H1 (cell line): ENCODE data around the gene EVC2. TPM values are rescaled to one million over a fixed set of nuclear protein-coding genes. Genes with fewer than 3 reads are reported as not detected.

ENCODE experiments used
- CTCF ChIA-PET: fragments of 300-600 bp; sonication (Branson Sonifier 250); formaldehyde crosslinking; loops from one replicate; lab custom pipeline; 2021; ENCODE audit not compliant: partially characterized antibody; lab: Charles Lee
- POLR2A ChIA-PET: fragments of 300-600 bp; sonication (Branson Sonifier 250); formaldehyde crosslinking; loops from one replicate; lab custom pipeline; 2021; ENCODE audit warnings: inconsistent platforms; ENCODE audit not compliant: partially characterized antibody; lab: Charles Lee
- DNase-seq, 2 experiments: peaks; one replicate each; pipeline versions ENCODE4 v3.0.0 to v3.0.0-alpha.2; 2010 to 2022; ENCODE audit warnings: low spot score in 2 of 2, low read depth in 1 of 2, mixed read lengths in 1 of 2
- FAIRE-seq: peaks from 2 replicates; lab custom pipeline; 2011; peaks lifted over from hg19 to GRCh38; lab: Jason Lieb, UNC
- H2AFZ ChIP-seq: 2 replicates; pipeline ENCODE4 v1.8.1; 2012; ENCODE audit warnings: low read length, inconsistent platforms
- H2AK5ac ChIP-seq: 2 replicates; pipeline ENCODE4 v1.6.1; 2013; ENCODE audit warnings: low read depth, low read length
- H2BK120ac ChIP-seq: replicated peaks from 2 replicates; pipeline ENCODE3; 2013; ENCODE audit warnings: low read depth, low read length, inconsistent platforms
- H2BK12ac ChIP-seq: 2 replicates; pipeline ENCODE4 v1.6.1; 2013; ENCODE audit warnings: low read depth, low read length
- H2BK15ac ChIP-seq: 2 replicates; pipeline ENCODE4 v1.6.1; 2013; ENCODE audit warnings: low read length
- H2BK20ac ChIP-seq: 2 replicates; pipeline ENCODE4 v1.6.1; 2013; ENCODE audit warnings: low read length
- H2BK5ac ChIP-seq: 2 replicates; pipeline ENCODE4 v1.6.1; 2013; ENCODE audit warnings: low read depth, low read length
- H3K14ac ChIP-seq: 2 replicates; pipeline ENCODE4 v1.6.1; 2013; ENCODE audit warnings: inconsistent platforms; ENCODE audit not compliant: insufficient read length
- H3K18ac ChIP-seq: 2 replicates; pipeline ENCODE4 v1.6.1; 2013; ENCODE audit warnings: low read length; ENCODE audit errors: extremely low read depth
- H3K23ac ChIP-seq: 2 replicates; pipeline ENCODE4 v1.6.1; 2013; ENCODE audit warnings: inconsistent platforms; ENCODE audit not compliant: insufficient read length
- H3K23me2 ChIP-seq: 2 replicates; pipeline ENCODE4 v1.6.1; 2013; ENCODE audit warnings: low read depth, low read length
- H3K27ac ChIP-seq: 2 replicates; pipeline ENCODE4 v1.6.1; 2011; ENCODE audit warnings: low read depth, low read length, inconsistent platforms
- H3K27me3 ChIP-seq, 4 experiments: replicated peaks in 1 of 4; 1 replicate in 1 of 4; 2 replicates in 3 of 4; pipeline versions ENCODE4 v1.6.1 to v1.8.1; 2011 to 2013; ENCODE audit warnings: low read length in 3 of 4, mild to moderate bottlenecking in 3 of 4, inconsistent platforms in 2 of 4, mixed read lengths in 2 of 4, moderate library complexity in 1 of 4; ENCODE audit not compliant: control insufficient read depth in 3 of 4, insufficient read depth in 3 of 4; ENCODE audit errors: extremely low read depth in 1 of 4
- H3K36me3 ChIP-seq, 4 experiments: 2 replicates each; pipeline versions ENCODE4 v1.6.1 to v1.8.1; 2011 to 2013; ENCODE audit warnings: mild to moderate bottlenecking in 4 of 4, low read length in 3 of 4, moderate library complexity in 2 of 4, control low read depth in 1 of 4, inconsistent platforms in 1 of 4; ENCODE audit not compliant: insufficient read depth in 4 of 4, control insufficient read depth in 2 of 4
- H3K4ac ChIP-seq: replicated peaks from 2 replicates; pipeline ENCODE3; 2013; ENCODE audit warnings: low read length, low read depth, mixed read lengths, inconsistent platforms; ENCODE audit not compliant: insufficient read length
- H3K4me1 ChIP-seq, 4 experiments: replicated peaks in 1 of 4; 1 replicate in 1 of 4; 2 replicates in 3 of 4; pipeline versions ENCODE4 v1.6.1 to v1.8.1; 2011 to 2013; ENCODE audit warnings: low read length in 3 of 4, inconsistent platforms in 2 of 4, mixed read lengths in 1 of 4; ENCODE audit not compliant: insufficient read depth in 4 of 4, control insufficient read depth in 3 of 4
- H3K4me2 ChIP-seq, 2 experiments: 2 replicates each; pipeline versions ENCODE4 v1.6.1 to v1.8.1; 2011 to 2013; ENCODE audit warnings: low read depth in 2 of 2, low read length in 2 of 2, control low read depth in 1 of 2, inconsistent platforms in 1 of 2, mild to moderate bottlenecking in 1 of 2; ENCODE audit not compliant: insufficient read depth in 1 of 2
- H3K4me3 ChIP-seq, 4 experiments: fragments of 200-600, 300-600 bp in 1 of 4; sonication (generic), shearing (Covaris generic), sonication (Bioruptor Twin) in 1 of 4; 2 replicates each; pipeline versions ENCODE4 v1.5.1 to v1.8.1; 2011 to 2016; ENCODE audit warnings: low read length in 4 of 4, low read depth in 3 of 4, control low read depth in 2 of 4, inconsistent platforms in 2 of 4, mild to moderate bottlenecking in 2 of 4, mixed read lengths in 1 of 4, moderate library complexity in 1 of 4; ENCODE audit not compliant: insufficient read depth in 2 of 4; ENCODE audit errors: extremely low read depth in 1 of 4
- H3K56ac ChIP-seq: replicated peaks from 2 replicates; pipeline ENCODE3; 2013; ENCODE audit warnings: low read depth, mild to moderate bottlenecking, mixed read lengths, low read length, inconsistent platforms; ENCODE audit not compliant: insufficient read length
- H3K79me1 ChIP-seq: 2 replicates; pipeline ENCODE4 v1.6.1; 2013; ENCODE audit warnings: low read depth, low read length, control low read depth
- H3K79me2 ChIP-seq, 2 experiments: 2 replicates each; pipeline versions ENCODE4 v1.6.1 to v1.8.1; 2012 to 2013; ENCODE audit warnings: low read length in 2 of 2, mild to moderate bottlenecking in 2 of 2, inconsistent platforms in 1 of 2; ENCODE audit not compliant: insufficient read depth in 2 of 2, control insufficient read depth in 1 of 2
- H3K9ac ChIP-seq, 4 experiments: replicated peaks in 1 of 4; 1 replicate in 1 of 4; 2 replicates in 3 of 4; pipeline versions ENCODE4 v1.6.1 to v1.8.1; 2011 to 2013; ENCODE audit warnings: low read depth in 3 of 4, low read length in 3 of 4, control low read depth in 2 of 4, mild to moderate bottlenecking in 2 of 4, moderate library complexity in 2 of 4, inconsistent platforms in 1 of 4; ENCODE audit errors: extremely low read depth in 1 of 4
- H3K9me3 ChIP-seq, 2 experiments: 2 replicates each; pipeline versions ENCODE4 v1.6.1 to v1.8.1; 2012 to 2013; ENCODE audit warnings: mild to moderate bottlenecking in 2 of 2, moderate library complexity in 2 of 2, control low read depth in 1 of 2, inconsistent platforms in 1 of 2, low read depth in 1 of 2, low read length in 1 of 2, mixed read lengths in 1 of 2; ENCODE audit not compliant: insufficient read depth in 2 of 2
- H4K20me1 ChIP-seq, 2 experiments: replicated peaks in 1 of 2; 2 replicates each; pipeline versions ENCODE3 to v1.8.1; 2011 to 2013; ENCODE audit warnings: inconsistent platforms in 2 of 2, low read length in 2 of 2, mild to moderate bottlenecking in 1 of 2; ENCODE audit not compliant: insufficient read depth in 2 of 2, control insufficient read depth in 1 of 2
- H4K5ac ChIP-seq: 2 replicates; pipeline ENCODE4 v1.6.1; 2013; ENCODE audit warnings: low read length, low read depth, mixed read lengths, inconsistent platforms; ENCODE audit not compliant: insufficient read length
- H4K8ac ChIP-seq: 2 replicates; pipeline ENCODE4 v1.8.0; 2013; ENCODE audit warnings: mild to moderate bottlenecking, moderate library complexity, low read length, inconsistent platforms; ENCODE audit not compliant: insufficient read depth; ENCODE audit errors: extremely low read depth
- H4K91ac ChIP-seq: replicated peaks from 2 replicates; pipeline ENCODE3; 2013; ENCODE audit warnings: low read length, mixed read lengths, inconsistent platforms; ENCODE audit not compliant: insufficient read length
- BCL11A ChIP-seq, 2 experiments: IDR thresholded peaks; one replicate each; pipeline ENCODE4 v1.6.1; 2011; ENCODE audit warnings: low read depth in 2 of 2, low read length in 2 of 2, mild to moderate bottlenecking in 2 of 2
- BRCA1 ChIP-seq: IDR thresholded peaks from 2 replicates; pipeline ENCODE4 v1.6.1; 2012; ENCODE audit warnings: low read depth, low read length, improper control_type of control experiment
- CBX5 ChIP-seq: fragments of 300-800, 300-1000 bp; sonication (generic); IDR thresholded peaks from 2 replicates; pipeline ENCODE4 v1.7.1; 2016; ENCODE audit warnings: antibody characterized with exemption, low read length, low read depth
- CHD1 ChIP-seq: IDR thresholded peaks from 2 replicates; pipeline ENCODE4 v1.6.1; 2012; ENCODE audit warnings: low read depth, low read length, improper control_type of control experiment
- CTCF ChIP-seq, 3 experiments: IDR thresholded peaks; 1 replicate in 2 of 3; 2 replicates in 1 of 3; pipeline versions ENCODE4 v1.5.1 to v1.6.1; 2011; ENCODE audit warnings: low read length in 3 of 3, mild to moderate bottlenecking in 3 of 3, inconsistent platforms in 2 of 3, low read depth in 1 of 3, moderate library complexity in 1 of 3; ENCODE audit not compliant: insufficient read depth in 1 of 3; ENCODE audit errors: control extremely low read depth in 1 of 3
- E2F6 ChIP-seq: IDR thresholded peaks from 2 replicates; pipeline ENCODE4 v1.6.1; 2012; ENCODE audit warnings: inconsistent platforms
- JUND ChIP-seq: IDR thresholded peaks from 2 replicates; pipeline ENCODE4 v1.6.1; 2011; ENCODE audit warnings: mild to moderate bottlenecking, improper control_type of control experiment, low read length
- POU5F1 ChIP-seq: IDR thresholded peaks from 2 replicates; pipeline ENCODE4 v1.6.1; 2011; ENCODE audit warnings: low read depth, mild to moderate bottlenecking, low read length, moderate library complexity
- SAP30 ChIP-seq: fragments of 300-600 bp; sonication (generic); IDR thresholded peaks from 2 replicates; pipeline ENCODE4 v1.7.1; 2012; ENCODE audit warnings: low read length, moderate library complexity, mild to moderate bottlenecking, inconsistent platforms; ENCODE audit not compliant: insufficient read depth, insufficient replicate concordance
- SIX5 ChIP-seq: IDR thresholded peaks from 2 replicates; pipeline ENCODE4 v1.6.1; 2011; ENCODE audit warnings: mild to moderate bottlenecking, low read depth, low read length
- SRF ChIP-seq: IDR thresholded peaks from 2 replicates; pipeline ENCODE4 v1.6.1; 2011; ENCODE audit warnings: mild to moderate bottlenecking, low read depth, low read length, moderate library complexity
- WGBS, 2 experiments: shearing (Covaris generic) in 1 of 2; methylation state at CpG; one replicate each; pipeline versions ENCODE4 v1.1.6 to v1.1.7; 2013 to 2015; ENCODE audit warnings: low lambda C conversion rate in 2 of 2, mixed read lengths in 2 of 2, inconsistent platforms in 1 of 2, low coverage in 1 of 2, missing lambda C conversion rate in 1 of 2; ENCODE audit not compliant: insufficient replicate concordance in 2 of 2, insufficient coverage in 1 of 2, insufficient read length in 1 of 2; ENCODE audit errors: extremely low coverage in 1 of 2, missing lambda C conversion rate in 1 of 2; 5-methylcytosine and 5-hydroxymethylcytosine counted together
- polyA plus RNA-seq, 7 experiments: library from polyadenylated mRNA; depleted of rRNA in 3 of 7; stranded (reverse) in 5 of 7; unstranded in 2 of 7; fragments of >200 nt in 5 of 7; fragments of 200-250 nt in 2 of 7; gene quantifications; 1 replicate in 5 of 7; 2 replicates in 1 of 7; 4 replicates in 1 of 7; pipeline versions ENCODE4 v1.2.1 to v1.2.3, GENCODE V29; 2011 to 2013; ENCODE audit warnings: missing spikeins in 2 of 7, mixed read lengths in 2 of 7
- total RNA-seq: library from RNA; stranded (reverse); fragmentation: NEBNext Ultra II Directional; extraction: Animal tissue kit (Norgen Biotek cat#: 25700); gene quantifications from 2 replicates; pipeline ENCODE4 v1.2.1, GENCODE V29; 2021

Gene EVC2
- total and polyA plus RNA-seq, 2 of the 8 experiments (the other 6 are each of a cell fraction or from before 2014, with no cell fraction given): 0.73 to 5.9 TPM

GRCh38 chr4:5568336-5568735 is 140.0 kb downstream of the EVC2 start:
- no peak for DNase-seq
- Histone ChIP-seq H3K56ac (no peak overlapping the region), H3K23ac (no peak overlapping the region), H3K4me2 (no peak overlapping the region), H3K23me2 (no peaks in the 10 kb centered on the region), H2AK5ac (no peak overlapping the region), H3K79me1 (no peaks in the 10 kb centered on the region), H4K20me1 (no peaks in the 10 kb centered on the region), H3K27me3 (no peaks in the 10 kb centered on the region), H3K36me3 (peaks cover 0 to 3% (median 0%) of the 10 kb centered on the region in 4 experiments; a peak in 1 of 8 replicates), H2BK20ac (no peak overlapping the region), H4K8ac (no peak overlapping the region; the same call in 1 of the 2 replicates), H3K18ac (no peak overlapping the region; the same call in 1 of the 2 replicates), H4K5ac (no peak overlapping the region), H3K9ac (no peak overlapping the region), H3K14ac (no peak overlapping the region), H4K91ac (no peak overlapping the region), H2AFZ (no peak overlapping the region), H2BK15ac (no peak overlapping the region), H2BK5ac (no peak overlapping the region), H3K9me3 (no peaks in the 10 kb centered on the region), H2BK12ac (no peak overlapping the region; the same call in 1 of the 2 replicates), H3K79me2 (no peaks in the 10 kb centered on the region), H3K4me1 (no peaks in the 10 kb centered on the region; a peak in 1 of 7 replicates), H3K4ac (no peak overlapping the region), H3K27ac (no peak overlapping the region), H3K4me3 (no peak overlapping the region), H2BK120ac (no peak overlapping the region)
- no peak for FAIRE-seq
- WGBS, 2 experiments: 90% methylated on average over 20 of the region's 20 CpGs; no CpG with 5 or more reads in 1 of the 2 experiments
- ChIA-PET CTCF (no interaction called here), POLR2A (no interaction called here)
- TF ChIP-seq SIX5: no peak
- no peak for TF ChIP-seq CTCF (IDR thresholded peaks at IDR 0.05; ENCODE audit: control extremely low read depth in 1 of 3, insufficient read depth in 1 of 3, low read depth in 1 of 3, low read length in 3 of 3)
- no peak for TF ChIP-seq SRF
- TF ChIP-seq E2F6: no peak
- no peak for TF ChIP-seq SAP30
- no peak for TF ChIP-seq POU5F1
- no peak for TF ChIP-seq BRCA1
- no peak for TF ChIP-seq JUND
- TF ChIP-seq CHD1: no peak
- no peak for TF ChIP-seq CBX5
- no peak for TF ChIP-seq BCL11A (IDR thresholded peaks at IDR 0.05; ENCODE audit: low read depth in 2 of 2, low read length in 2 of 2)
